MM.1S (cell line): ENCODE results near the gene WDSUB1.

Source experiments
- CTCF ChIP-seq: fragments of 300-600 bp; sonication (generic); IDR thresholded peaks from 2 replicates; pipeline ENCODE4 v1.5.1; 2016; ENCODE audit warnings: antibody characterized with exemption, low read length, mixed read lengths
- EZH2 ChIP-seq: fragments of 300-600 bp; sonication (generic); optimal IDR thresholded peaks from 2 replicates; pipeline ENCODE3; 2017; ENCODE audit warnings: low read depth, mild to moderate bottlenecking, antibody characterized with exemption, low read length, mixed read lengths

- no peak for TF ChIP-seq CTCF
- TF ChIP-seq EZH2, result no peak
Measured at GRCh38 chr2:159201360-159202063, 85.0 kb downstream of the WDSUB1 start.
